ENCODE results near the gene RPL29.

Gene RPL29

DNA sequence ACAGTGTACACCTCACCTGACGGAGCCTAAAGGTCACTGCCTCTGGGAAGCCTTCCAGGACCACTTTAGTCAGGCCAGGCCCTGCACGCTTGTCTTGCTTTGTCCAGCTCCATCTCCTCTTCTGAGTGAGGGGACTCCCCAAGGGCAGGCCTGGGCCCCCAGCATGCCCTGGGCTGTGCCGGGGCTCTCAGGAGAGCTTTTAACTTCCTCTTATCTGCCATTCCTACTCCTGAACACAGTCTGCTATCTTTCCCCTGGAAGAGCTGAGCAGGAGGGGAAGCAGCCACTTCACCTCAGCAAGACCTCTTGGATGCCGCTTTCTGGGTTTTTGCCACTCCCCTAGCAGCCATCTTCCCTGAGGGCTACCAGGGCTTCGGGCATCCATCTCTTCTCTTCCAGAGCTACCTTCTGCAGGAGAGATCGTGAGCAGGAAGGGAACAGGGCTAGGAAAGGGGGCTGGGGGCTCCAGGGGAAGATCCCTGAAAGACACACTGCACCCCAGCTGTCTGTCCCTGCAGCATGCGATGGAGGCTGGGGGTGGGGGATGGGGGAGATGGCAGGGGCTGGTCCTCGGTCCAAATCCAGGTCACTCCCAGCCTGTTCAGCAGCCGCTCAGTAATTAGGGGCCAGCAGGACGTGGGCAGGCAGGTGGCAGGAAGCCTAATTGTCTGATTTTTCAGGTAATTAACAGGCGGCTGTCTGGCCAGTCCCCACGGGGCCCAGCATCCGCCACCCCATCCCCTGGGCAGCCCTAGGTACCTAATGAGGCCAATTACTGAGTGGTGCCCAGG lies 19.9 kb upstream of the RPL29 start:
- Histone ChIP-seq H3K27me3 (ENCODE audit: insufficient read depth, low read length) (no peaks in the 10 kb centered on the region), H3K36me3 (ENCODE audit: insufficient read depth, low read depth, low read length) (no peaks in the 10 kb centered on the region), H3K27ac (ENCODE audit: low read length) (no peak overlapping the region), H3K9me3 (ENCODE audit: insufficient read depth, low read depth, low read length) (no peaks in the 10 kb centered on the region), H3K4me1 (ENCODE audit: insufficient read depth, low read length) (no peaks in the 10 kb centered on the region), H3K9ac (ENCODE audit: low read depth, low read length) (no peak overlapping the region), H3K4me3 (ENCODE audit: low read length) (no peak overlapping the region)

DNA sequence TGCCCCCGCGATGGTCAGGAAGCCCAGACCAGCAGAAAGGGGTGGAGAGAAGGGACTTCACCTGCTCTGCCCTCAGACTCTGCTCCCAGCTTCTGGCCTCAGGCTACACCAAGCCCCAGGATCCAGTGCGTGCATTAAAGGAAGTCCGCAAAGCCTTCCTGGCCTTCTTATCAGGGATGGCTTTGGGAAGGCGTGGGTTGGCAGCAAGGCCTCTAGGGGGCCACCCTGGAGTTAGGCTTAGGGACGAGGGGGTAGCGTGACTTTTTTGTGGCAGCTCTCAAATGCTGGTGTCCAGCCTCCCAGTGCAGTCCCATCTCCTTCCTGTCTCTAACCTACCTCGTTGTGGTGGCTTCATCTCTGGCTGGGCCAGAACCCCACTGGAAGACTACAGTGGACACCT lies 18.9 kb upstream of the RPL29 start:
- H3K4me1 ChIP-seq (ENCODE audit: insufficient read depth, low read length) = no peaks in the 10 kb centered on the region
- H3K9ac ChIP-seq (ENCODE audit: low read depth, low read length) = no peak overlapping the region
- no peaks in the 10 kb centered on the region for H3K36me3 ChIP-seq (ENCODE audit: insufficient read depth, low read depth, low read length)
- H3K27ac ChIP-seq (ENCODE audit: low read length) = no peak overlapping the region
- H3K27me3 ChIP-seq (ENCODE audit: insufficient read depth, low read length) = no peaks in the 10 kb centered on the region
- H3K4me3 ChIP-seq (ENCODE audit: low read length) = no peak overlapping the region
- H3K9me3 ChIP-seq (ENCODE audit: insufficient read depth, low read depth, low read length) = no peaks in the 10 kb centered on the region

DNA sequence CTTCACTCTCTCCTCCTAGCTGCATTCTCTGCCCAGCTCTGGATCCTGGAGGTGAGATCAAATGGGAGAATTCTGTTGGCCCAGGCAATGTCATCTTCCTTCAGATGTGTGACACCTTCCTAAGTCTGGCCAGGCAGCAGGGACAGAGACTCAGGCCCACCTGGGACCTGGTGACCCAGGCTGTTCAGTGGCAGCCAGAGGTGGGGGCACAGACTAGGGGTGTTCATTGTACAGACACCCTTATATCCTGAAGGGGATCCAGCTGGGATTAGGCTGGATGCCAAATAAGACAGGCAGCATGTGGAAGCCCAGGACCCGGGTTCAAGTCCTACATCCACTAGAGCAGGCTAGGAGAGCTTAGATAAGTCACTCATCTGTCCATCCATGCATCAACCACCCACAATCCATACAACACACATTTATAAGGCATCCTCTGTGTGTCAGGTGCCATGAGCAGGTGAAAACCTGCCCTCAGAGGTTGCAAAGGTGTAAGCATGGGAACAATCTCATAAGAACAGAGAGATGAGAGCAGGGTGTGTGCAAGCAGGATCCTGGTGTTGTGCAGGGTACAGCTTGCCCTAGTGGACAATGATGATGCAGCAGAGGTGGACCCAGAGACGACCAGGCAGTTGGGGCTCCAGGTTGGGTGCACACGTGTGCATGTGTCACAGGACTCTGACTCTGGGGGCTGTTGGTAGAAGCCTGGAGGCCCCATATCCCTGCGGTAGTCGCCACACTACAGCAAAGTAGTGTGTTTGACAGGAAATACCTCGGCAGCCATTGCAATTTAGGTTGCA lies 18.3 kb upstream of the RPL29 start:
- Histone ChIP-seq H3K27me3 (ENCODE audit: insufficient read depth, low read length) (no peaks in the 10 kb centered on the region), H3K9ac (ENCODE audit: low read depth, low read length) (no peak overlapping the region), H3K36me3 (ENCODE audit: insufficient read depth, low read depth, low read length) (no peaks in the 10 kb centered on the region), H3K4me3 (ENCODE audit: low read length) (no peak overlapping the region), H3K4me1 (ENCODE audit: insufficient read depth, low read length) (no peaks in the 10 kb centered on the region), H3K9me3 (ENCODE audit: insufficient read depth, low read depth, low read length) (no peaks in the 10 kb centered on the region), H3K27ac (ENCODE audit: low read length) (no peak overlapping the region)

GRCh38 chr3:52012699-52013098 lies 17.0 kb upstream of the RPL29 start:
- H3K4me1 ChIP-seq (ENCODE audit: insufficient read depth, low read length) = no peaks in the 10 kb centered on the region
- H3K27me3 ChIP-seq (ENCODE audit: insufficient read depth, low read length) = no peaks in the 10 kb centered on the region
- H3K4me3 ChIP-seq (ENCODE audit: low read length) = no peak overlapping the region

DNA sequence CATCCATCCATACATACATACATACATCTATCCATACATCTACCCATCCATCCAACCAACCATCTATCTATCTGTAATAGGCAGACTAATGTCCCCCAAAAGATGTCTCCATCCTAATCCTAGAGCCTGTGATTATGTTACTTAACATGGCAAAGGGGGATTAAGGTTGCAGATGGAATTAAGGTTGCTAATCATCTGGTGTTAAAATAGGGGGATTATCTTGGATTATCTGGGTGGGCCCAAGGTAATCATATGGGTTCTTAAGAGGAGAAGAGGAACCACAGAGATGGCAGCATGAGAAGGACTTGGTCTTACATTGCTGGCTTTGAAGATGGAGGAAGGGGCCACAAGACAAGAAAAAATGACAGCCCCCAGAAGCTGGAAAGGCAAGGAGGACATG lies 14.7 kb upstream of the RPL29 start:
- Histone ChIP-seq H3K4me1 (ENCODE audit: insufficient read depth, low read length) (peaks cover 10% of the 10 kb centered on the region), H3K27me3 (ENCODE audit: insufficient read depth, low read length) (no peaks in the 10 kb centered on the region), H3K27ac (ENCODE audit: low read length) (no peak overlapping the region), H3K9ac (ENCODE audit: low read depth, low read length) (no peak overlapping the region), H3K36me3 (ENCODE audit: insufficient read depth, low read depth, low read length) (no peaks in the 10 kb centered on the region), H3K9me3 (ENCODE audit: insufficient read depth, low read depth, low read length) (no peaks in the 10 kb centered on the region), H3K4me3 (ENCODE audit: low read length) (no peak overlapping the region)

More at GRCh38 chr3:52012699-52013098, 17.0 kb upstream of the RPL29 start:
- Histone ChIP-seq H3K36me3 (ENCODE audit: insufficient read depth, low read depth, low read length) (no peaks in the 10 kb centered on the region), H3K9ac (ENCODE audit: low read depth, low read length) (no peak overlapping the region), H3K27ac (ENCODE audit: low read length) (no peak overlapping the region), H3K9me3 (ENCODE audit: insufficient read depth, low read depth, low read length) (no peaks in the 10 kb centered on the region)

DNA sequence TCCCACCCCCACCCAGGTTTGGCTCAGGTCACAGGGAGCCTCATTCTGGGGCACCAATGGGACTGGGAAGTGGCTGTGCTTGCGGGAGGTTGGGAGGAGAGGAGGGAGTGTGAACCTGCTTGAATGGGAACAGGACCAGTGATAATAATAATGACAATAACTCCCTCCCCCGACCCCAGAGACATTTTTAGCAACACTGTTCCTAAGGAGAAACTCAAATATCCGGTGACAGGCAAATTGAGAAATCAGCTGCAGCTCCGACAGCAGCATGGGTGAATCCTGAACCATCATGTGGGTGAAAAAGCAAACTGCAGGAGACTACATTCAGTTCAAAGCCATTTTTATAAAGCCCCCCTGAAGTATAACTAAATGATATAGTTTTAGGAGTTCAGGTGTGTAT lies 11.6 kb upstream of the RPL29 start:
- H3K9me3 ChIP-seq (ENCODE audit: insufficient read depth, low read depth, low read length) = no peaks in the 10 kb centered on the region
- no peak overlapping the region for H3K9ac ChIP-seq (ENCODE audit: low read depth, low read length)
- H3K36me3 ChIP-seq (ENCODE audit: insufficient read depth, low read depth, low read length) = no peaks in the 10 kb centered on the region
- no peaks in the 10 kb centered on the region for H3K27me3 ChIP-seq (ENCODE audit: insufficient read depth, low read length)
- H3K27ac ChIP-seq (ENCODE audit: low read length) = no peak overlapping the region
- no peak overlapping the region for H3K4me3 ChIP-seq (ENCODE audit: low read length)
- peaks cover 16% of the 10 kb centered on the region for H3K4me1 ChIP-seq (ENCODE audit: insufficient read depth, low read length)

GRCh38 chr3:52006820-52007133 lies 11.1 kb upstream of the RPL29 start:
- Histone ChIP-seq H3K9ac (ENCODE audit: low read depth, low read length) (no peak overlapping the region), H3K27me3 (ENCODE audit: insufficient read depth, low read length) (no peaks in the 10 kb centered on the region), H3K9me3 (ENCODE audit: insufficient read depth, low read depth, low read length) (no peaks in the 10 kb centered on the region), H3K36me3 (ENCODE audit: insufficient read depth, low read depth, low read length) (no peaks in the 10 kb centered on the region), H3K4me1 (ENCODE audit: insufficient read depth, low read length) (peaks cover 16% of the 10 kb centered on the region), H3K27ac (ENCODE audit: low read length) (no peak overlapping the region), H3K4me3 (ENCODE audit: low read length) (no peak overlapping the region)

GRCh38 chr3:52006017-52006819 lies 10.5 kb upstream of the RPL29 start:
- Histone ChIP-seq H3K27me3 (ENCODE audit: insufficient read depth, low read length) (no peaks in the 10 kb centered on the region), H3K9ac (ENCODE audit: low read depth, low read length) (peak overlapping the region; percentile 60; the same call in 1 of the 2 replicates), H3K27ac (ENCODE audit: low read length) (peak overlapping the region; percentile 64), H3K9me3 (ENCODE audit: insufficient read depth, low read depth, low read length) (no peaks in the 10 kb centered on the region), H3K36me3 (ENCODE audit: insufficient read depth, low read depth, low read length) (no peaks in the 10 kb centered on the region), H3K4me3 (ENCODE audit: low read length) (peak overlapping the region; percentile 59; the same call in 1 of the 2 replicates), H3K4me1 (ENCODE audit: insufficient read depth, low read length) (peaks cover 18% of the 10 kb centered on the region)

DNA sequence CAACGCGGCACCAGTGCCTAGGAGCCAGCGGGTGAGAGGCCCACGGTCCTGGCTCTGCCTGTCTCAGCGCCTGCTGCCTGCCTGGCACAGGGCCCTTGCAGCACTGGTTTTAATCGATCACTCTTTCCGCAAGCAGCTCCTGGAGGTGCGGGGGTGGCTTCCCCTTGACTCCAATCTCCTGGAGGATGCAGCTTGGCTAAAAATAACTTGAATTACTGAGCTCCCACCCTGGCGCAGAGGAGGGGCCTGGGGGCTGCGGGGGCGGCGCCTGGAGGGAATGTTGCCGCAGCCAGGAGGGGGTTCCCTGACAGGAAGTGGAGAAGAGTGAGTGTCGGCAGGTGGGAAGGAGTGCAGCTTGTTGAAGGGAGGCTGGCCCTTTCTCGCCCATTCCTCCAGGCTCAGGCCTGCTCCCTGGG lies 9.9 kb upstream of the RPL29 start:
- peak overlapping the region; percentile 60; the same call in 1 of the 2 replicates for H3K9ac ChIP-seq (ENCODE audit: low read depth, low read length)
- H3K27me3 ChIP-seq (ENCODE audit: insufficient read depth, low read length) = no peaks in the 10 kb centered on the region
- no peaks in the 10 kb centered on the region for H3K36me3 ChIP-seq (ENCODE audit: insufficient read depth, low read depth, low read length)
- no peaks in the 10 kb centered on the region for H3K9me3 ChIP-seq (ENCODE audit: insufficient read depth, low read depth, low read length)
- peaks cover 18% of the 10 kb centered on the region for H3K4me1 ChIP-seq (ENCODE audit: insufficient read depth, low read length)
- H3K27ac ChIP-seq (ENCODE audit: low read length) = peak overlapping the region; percentile 64
- peak overlapping the region; percentile 59; the same call in 1 of the 2 replicates for H3K4me3 ChIP-seq (ENCODE audit: low read length)

DNA sequence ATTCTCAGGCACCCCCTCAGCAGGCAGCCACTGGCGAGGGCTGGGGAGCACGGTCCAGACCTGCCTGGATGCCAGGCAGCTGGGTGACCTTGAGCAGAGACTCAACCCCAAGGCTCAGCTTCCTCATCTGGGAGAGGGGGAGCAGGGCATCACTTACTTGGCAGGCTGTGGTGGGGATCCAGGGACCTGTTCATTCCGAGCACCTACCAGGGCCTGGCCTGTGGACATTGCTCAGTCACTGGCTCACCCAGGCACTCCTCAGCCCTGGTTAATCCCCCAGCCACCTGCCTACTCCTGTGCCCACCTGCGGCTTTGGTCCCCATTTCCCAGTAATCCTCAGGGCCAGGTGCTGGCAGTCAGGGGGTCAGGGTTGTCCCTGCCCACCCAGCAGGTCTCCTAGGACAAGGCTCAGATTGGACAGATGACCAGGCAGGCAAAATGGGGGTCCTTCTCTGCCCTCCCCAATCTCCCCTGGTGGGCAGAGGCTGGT lies 9.3 kb upstream of the RPL29 start:
- Histone ChIP-seq H3K4me3 (ENCODE audit: low read length) (no peak overlapping the region; the same call in 1 of the 2 replicates), H3K9ac (ENCODE audit: low read depth, low read length) (peak overlapping the region; percentile 60; the same call in 1 of the 2 replicates), H3K9me3 (ENCODE audit: insufficient read depth, low read depth, low read length) (no peaks in the 10 kb centered on the region), H3K36me3 (ENCODE audit: insufficient read depth, low read depth, low read length) (no peaks in the 10 kb centered on the region), H3K27me3 (ENCODE audit: insufficient read depth, low read length) (no peaks in the 10 kb centered on the region), H3K27ac (ENCODE audit: low read length) (no peak overlapping the region), H3K4me1 (ENCODE audit: insufficient read depth, low read length) (peaks cover 18% of the 10 kb centered on the region)

- Histone ChIP-seq H3K27me3 (ENCODE audit: insufficient read depth, low read length) (no peaks in the 10 kb centered on the region), H3K27ac (ENCODE audit: low read length) (no peak overlapping the region), H3K4me1 (ENCODE audit: insufficient read depth, low read length) (peaks cover 18% of the 10 kb centered on the region), H3K9ac (ENCODE audit: low read depth, low read length) (no peak overlapping the region), H3K9me3 (ENCODE audit: insufficient read depth, low read depth, low read length) (no peaks in the 10 kb centered on the region), H3K36me3 (ENCODE audit: insufficient read depth, low read depth, low read length) (no peaks in the 10 kb centered on the region), H3K4me3 (ENCODE audit: low read length) (no peak overlapping the region)
Measured at GRCh38 chr3:52004163-52004787, 8.6 kb upstream of the RPL29 start.

Data from iPS-20b (cell line).